Measurements from ENCODE around the gene TF. TPM values are rescaled to one million over a fixed set of nuclear protein-coding genes. Genes with fewer than 3 reads are reported as not detected.

TF gene
- total and polyA plus RNA-seq, 10 of the 15 experiments (the other 5 are each of a cell fraction or from before 2014, with no cell fraction given) = under 0.01 to 8.9 (median 0.05) TPM; not detected in 1

DNA sequence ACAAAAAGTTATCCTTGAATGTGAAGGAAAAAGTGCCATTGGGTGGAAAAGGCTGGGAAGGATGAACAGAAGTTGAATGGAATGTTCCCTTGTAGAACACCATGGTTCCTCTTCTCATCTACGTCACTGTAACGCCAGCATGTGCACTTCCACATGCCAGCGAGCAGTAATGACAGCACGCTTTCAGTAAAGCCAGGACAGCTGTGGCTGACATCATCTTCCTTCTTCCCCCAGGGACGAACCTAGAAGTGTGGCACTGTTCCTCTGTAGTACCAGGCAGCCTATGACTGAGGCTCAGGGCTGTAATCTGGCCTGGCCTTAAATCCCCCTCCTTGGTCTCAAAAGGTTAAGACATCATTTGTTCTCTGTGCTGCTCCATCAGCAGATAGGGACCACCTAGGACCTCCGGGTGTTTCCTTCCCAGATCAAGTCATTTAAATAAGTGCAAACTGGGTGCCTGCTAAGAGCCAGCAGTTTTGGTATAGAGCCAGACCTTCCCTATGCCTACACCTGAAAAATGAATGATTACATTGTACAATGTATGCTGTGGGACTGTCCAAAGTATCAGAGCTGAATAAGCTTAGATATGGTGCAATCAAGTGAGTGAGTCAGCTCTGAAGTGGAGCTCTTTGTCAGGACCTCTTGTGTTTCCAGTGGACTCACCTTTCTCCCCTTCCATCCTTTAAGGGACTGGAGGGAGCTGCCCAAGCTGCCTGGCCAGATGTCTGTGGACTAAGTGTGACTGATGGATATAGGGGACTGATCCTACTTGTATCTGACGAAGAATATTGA, 53.8 kb downstream of the TF start:
- POLR2A ChIA-PET = no interaction called here
- BruUV-seq (replicated peaks) = no TSS peak
- CTCF ChIA-PET = no interaction called here
- no peaks in the 10 kb centered on the region for H4K20me1 ChIP-seq (ENCODE audit: control insufficient read depth, insufficient read depth)
- no peaks in the 10 kb centered on the region; the same call in 1 of the 2 replicates for H3K4me1 ChIP-seq (ENCODE audit: control insufficient read depth, insufficient read depth, low read length)
- H3K27ac ChIP-seq (ENCODE audit: control insufficient read depth, insufficient read depth) = no peak overlapping the region
- no peak overlapping the region for H2AFZ ChIP-seq (ENCODE audit: control insufficient read depth, low read depth, low read length)
- no peak overlapping the region for H3K4me2 ChIP-seq (ENCODE audit: control insufficient read depth, insufficient read depth)
- intact Hi-C loops (cut with micrococcal nuclease; ENCODE audit: unreplicated experiment) (no loop called here), in situ Hi-C loops (cut with MboI) (no loop called here)
- H3K79me2 ChIP-seq (ENCODE audit: control insufficient read depth, insufficient read depth, low read length) = no peaks in the 10 kb centered on the region
- no peak for FAIRE-seq
- H3K4me3 ChIP-seq = no peak overlapping the region
- SMC1A ChIA-PET (ENCODE audit: uncharacterized antibody, unreplicated experiment) = no interaction called here
- H3K9me3 ChIP-seq (replicated peaks; ENCODE audit: control insufficient read depth, insufficient read depth, low read length) = no peaks in the 10 kb centered on the region
- peak; percentile 60 for ATAC-seq
- DNase-seq (ENCODE audit: low read depth, low spot score) = no peak
- no peak overlapping the region for H3K9ac ChIP-seq (ENCODE audit: control insufficient read depth, insufficient read depth, low read length)
- H3K36me3 ChIP-seq (ENCODE audit: control insufficient read depth in 2 of 2, insufficient read depth in 2 of 2, low read length in 1 of 2) = no peaks in the 10 kb centered on the region
- 34% methylated on average over 7 of the region's 7 CpGs for WGBS (ENCODE audit: insufficient coverage, insufficient replicate concordance, low lambda C conversion rate, missing lambda C conversion rate)
- H3K27me3 ChIP-seq (replicated peaks in 1 of 2; ENCODE audit: control insufficient read depth in 2 of 2, insufficient read depth in 2 of 2, low read length in 1 of 2) = no peaks in the 10 kb centered on the region
- TF ChIP-seq CREB1 (IDR thresholded peaks at IDR 0.05; ENCODE audit: low read depth) (0 out of 2 replicates have a peak, but pooled peaks have one; percentile 45), JUND (IDR thresholded peaks at IDR 0.05; ENCODE audit: low read depth, low read length) (no peak), NR2F1 (conservative IDR thresholded peaks at IDR 0.05) (no peak), BRCA1 (IDR thresholded peaks at IDR 0.05; ENCODE audit: low read depth, low read length) (no peak), YY1 (IDR thresholded peaks at IDR 0.05; ENCODE audit: low read depth, low read length) (no peak), KAT2A (conservative IDR thresholded peaks at IDR 0.05; ENCODE audit: control insufficient read depth, low read depth, low read length) (no peak), POLR2AphosphoS5 (IDR thresholded peaks at IDR 0.05; ENCODE audit: low read length) (no peak)
- TF ChIP-seq, protein P1, sequence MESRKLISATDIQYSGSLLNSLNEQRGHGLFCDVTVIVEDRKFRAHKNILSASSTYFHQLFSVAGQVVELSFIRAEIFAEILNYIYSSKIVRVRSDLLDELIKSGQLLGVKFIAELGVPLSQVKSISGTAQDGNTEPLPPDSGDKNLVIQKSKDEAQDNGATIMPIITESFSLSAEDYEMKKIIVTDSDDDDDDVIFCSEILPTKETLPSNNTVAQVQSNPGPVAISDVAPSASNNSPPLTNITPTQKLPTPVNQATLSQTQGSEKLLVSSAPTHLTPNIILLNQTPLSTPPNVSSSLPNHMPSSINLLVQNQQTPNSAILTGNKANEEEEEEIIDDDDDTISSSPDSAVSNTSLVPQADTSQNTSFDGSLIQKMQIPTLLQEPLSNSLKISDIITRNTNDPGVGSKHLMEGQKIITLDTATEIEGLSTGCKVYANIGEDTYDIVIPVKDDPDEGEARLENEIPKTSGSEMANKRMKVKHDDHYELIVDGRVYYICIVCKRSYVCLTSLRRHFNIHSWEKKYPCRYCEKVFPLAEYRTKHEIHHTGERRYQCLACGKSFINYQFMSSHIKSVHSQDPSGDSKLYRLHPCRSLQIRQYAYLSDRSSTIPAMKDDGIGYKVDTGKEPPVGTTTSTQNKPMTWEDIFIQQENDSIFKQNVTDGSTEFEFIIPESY (IDR thresholded peaks at IDR 0.05) = no peak
- TF ChIP-seq, protein P2, sequence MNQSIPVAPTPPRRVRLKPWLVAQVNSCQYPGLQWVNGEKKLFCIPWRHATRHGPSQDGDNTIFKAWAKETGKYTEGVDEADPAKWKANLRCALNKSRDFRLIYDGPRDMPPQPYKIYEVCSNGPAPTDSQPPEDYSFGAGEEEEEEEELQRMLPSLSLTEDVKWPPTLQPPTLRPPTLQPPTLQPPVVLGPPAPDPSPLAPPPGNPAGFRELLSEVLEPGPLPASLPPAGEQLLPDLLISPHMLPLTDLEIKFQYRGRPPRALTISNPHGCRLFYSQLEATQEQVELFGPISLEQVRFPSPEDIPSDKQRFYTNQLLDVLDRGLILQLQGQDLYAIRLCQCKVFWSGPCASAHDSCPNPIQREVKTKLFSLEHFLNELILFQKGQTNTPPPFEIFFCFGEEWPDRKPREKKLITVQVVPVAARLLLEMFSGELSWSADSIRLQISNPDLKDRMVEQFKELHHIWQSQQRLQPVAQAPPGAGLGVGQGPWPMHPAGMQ (IDR thresholded peaks at IDR 0.05; ENCODE audit: borderline replicate concordance) = no peak
- RAD21 ChIA-PET (ENCODE audit: unreplicated experiment) = no interaction called here

Measured in GM12878 (cell line).